ENCODE measurements around the gene KAT2A.
A peak's percentile ranks its signal among the peaks of the same experiment; 100 is the strongest.
"Not testable (repeated sequence)": the region's sequence is repeated elsewhere in the genome, so short reads cannot be mapped to it uniquely, and the experiment has no call there.

The KAT2A gene

GRCh38 chr17:42120770-42121769 lies at the start of gene KAT2A:
Gene KAT2A (minus strand): TSS chr17:42121367. CDS start chr17:42121304, 63 bp downstream.
- peak; percentile 38 for DNase-seq

GRCh38 chr17:42169351-42169750 lies 48.2 kb upstream of the KAT2A start:
- no peak for DNase-seq

GRCh38 chr17:42167807-42168206 lies 46.6 kb upstream of the KAT2A start:
- no peak for DNase-seq

GRCh38 chr17:42166196-42166763 lies 45.1 kb upstream of the KAT2A start:
- DNase-seq: no peak

GRCh38 chr17:42165751-42166150 lies 44.6 kb upstream of the KAT2A start:
- DNase-seq: no peak

GRCh38 chr17:42163696-42164407 lies 42.7 kb upstream of the KAT2A start:
- no peak for DNase-seq

- no peak for DNase-seq
Observed at GRCh38 chr17:42163113-42163512, 41.9 kb upstream of the KAT2A start.

GRCh38 chr17:42160531-42160910 lies 39.4 kb upstream of the KAT2A start:
- no peak for DNase-seq

- DNase-seq: no peak
Observed at GRCh38 chr17:42159796-42160530, 38.8 kb upstream of the KAT2A start.

- DNase-seq: no peak
Observed at GRCh38 chr17:42155614-42156045, 34.5 kb upstream of the KAT2A start.

- no peak for DNase-seq
Observed at GRCh38 chr17:42153919-42154742, 33.0 kb upstream of the KAT2A start.

GRCh38 chr17:42146911-42147607 lies 25.9 kb upstream of the KAT2A start:
- no peak for DNase-seq

- not testable (repeated sequence) for DNase-seq
Observed at GRCh38 chr17:42143138-42143537, 22.0 kb upstream of the KAT2A start.

GRCh38 chr17:42142371-42142896 lies 21.3 kb upstream of the KAT2A start:
- DNase-seq: no peak

GRCh38 chr17:42141382-42141781 lies 20.2 kb upstream of the KAT2A start:
- no peak for DNase-seq

- not testable (repeated sequence) for DNase-seq
Observed at GRCh38 chr17:42140690-42141089, 19.5 kb upstream of the KAT2A start.

- DNase-seq: no peak
Observed at GRCh38 chr17:42138749-42139492, 17.8 kb upstream of the KAT2A start.

GRCh38 chr17:42136654-42137051 lies 15.5 kb upstream of the KAT2A start:
- no peak for DNase-seq

- DNase-seq: no peak
Observed at GRCh38 chr17:42135664-42136653, 14.8 kb upstream of the KAT2A start.

Measured in DMS 273 treated with DMSO at 0.1 percent for 48 hours (cell line).